Adipocyte (in vitro differentiated cells): ENCODE data around the gene FALEC.

ENCODE experiments used
- DNase-seq: peaks from one replicate; pipeline ENCODE4 v3.0.0-alpha.2; 2015; ENCODE audit warnings: low read depth
- H3K27me3 ChIP-seq: replicated peaks from 2 replicates; pipeline ENCODE4 v1.7.0; 2013; ENCODE audit warnings: mild to moderate bottlenecking, low read length, moderate library complexity; ENCODE audit not compliant: control insufficient read depth, insufficient read depth
- H3K36me3 ChIP-seq: 2 replicates; pipeline ENCODE4 v1.7.0; 2013; ENCODE audit warnings: low read length, mild to moderate bottlenecking, moderate library complexity; ENCODE audit not compliant: control insufficient read depth, insufficient read depth, severe bottlenecking
- H3K4me1 ChIP-seq: 2 replicates; pipeline ENCODE4 v1.7.0; 2013; ENCODE audit warnings: mild to moderate bottlenecking, low read length, moderate library complexity; ENCODE audit not compliant: control insufficient read depth, insufficient read depth
- H3K4me3 ChIP-seq: 2 replicates; pipeline ENCODE4 v1.7.0; 2013; ENCODE audit warnings: mild to moderate bottlenecking, low read length, moderate library complexity
- H3K9ac ChIP-seq: 2 replicates; pipeline ENCODE4 v1.7.0; 2013; ENCODE audit warnings: mild to moderate bottlenecking, low read length, moderate library complexity
- H3K9me3 ChIP-seq: 2 replicates; pipeline ENCODE4 v1.7.0; 2013; ENCODE audit warnings: mild to moderate bottlenecking, low read length, moderate library complexity; ENCODE audit not compliant: control insufficient read depth

Gene FALEC

DNA sequence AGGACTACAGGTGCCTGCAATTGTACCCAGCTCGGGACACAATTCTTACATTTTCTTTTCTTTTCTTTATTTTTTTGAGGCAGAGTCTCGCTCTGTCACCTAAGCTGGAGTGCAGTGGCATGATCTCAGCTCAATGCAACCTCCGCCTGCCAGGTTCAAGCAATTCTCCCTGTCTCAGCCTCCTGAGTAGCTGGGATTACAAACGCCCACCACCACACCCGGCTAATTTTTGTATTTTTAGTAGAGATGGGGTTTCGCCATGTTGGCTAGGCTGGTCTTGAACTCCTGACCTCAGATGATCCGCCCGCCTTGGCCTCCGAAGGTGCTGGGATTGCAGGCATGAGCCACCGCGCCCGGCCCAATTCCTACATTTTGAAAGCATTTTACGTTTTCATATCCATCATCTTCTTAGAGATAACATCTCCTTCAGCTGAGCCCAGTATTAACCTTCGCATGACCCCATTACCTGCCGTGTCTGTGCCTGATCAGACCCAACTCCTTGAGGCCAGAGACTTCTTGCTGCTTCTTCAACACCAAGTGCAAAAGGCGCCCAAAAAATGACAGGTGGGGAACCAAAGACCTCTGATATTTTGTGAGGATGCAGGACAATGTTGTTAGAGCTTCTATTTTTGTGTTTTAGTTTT, 30.9 kb downstream of the FALEC start:
- Histone ChIP-seq H3K27me3 (no peaks in the 10 kb centered on the region), H3K9me3 (no peaks in the 10 kb centered on the region)

DNA sequence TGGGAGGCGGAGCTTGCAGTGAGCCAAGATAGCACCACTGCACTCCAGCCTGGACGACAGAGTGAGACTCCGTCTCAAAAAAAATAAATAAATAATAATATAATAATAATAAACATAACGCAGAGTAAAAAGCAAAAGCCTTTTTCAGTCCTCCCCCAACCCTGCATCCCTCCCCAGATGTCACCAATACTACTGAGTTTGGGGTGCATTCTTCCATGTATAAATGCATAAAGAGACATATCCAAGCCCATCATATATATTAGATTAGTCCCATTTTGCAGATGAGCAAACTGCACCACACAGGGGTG, 32.7 kb downstream of the FALEC start:
- Histone ChIP-seq H3K27me3 (no peaks in the 10 kb centered on the region), H3K36me3 (no peaks in the 10 kb centered on the region), H3K9me3 (no peaks in the 10 kb centered on the region), H3K4me1 (peaks cover 45% of the 10 kb centered on the region), H3K4me3 (peak overlapping the region; percentile 83), H3K9ac (peak overlapping the region; percentile 92)
- no peak for DNase-seq

More for the DNA sequence above, 30.9 kb downstream of the FALEC start:
- no peaks in the 10 kb centered on the region for H3K36me3 ChIP-seq
- H3K4me1 ChIP-seq, result peaks cover 28% of the 10 kb centered on the region
- H3K4me3 ChIP-seq, result no peak overlapping the region
- H3K9ac ChIP-seq, result no peak overlapping the region
- no peak for DNase-seq

DNA sequence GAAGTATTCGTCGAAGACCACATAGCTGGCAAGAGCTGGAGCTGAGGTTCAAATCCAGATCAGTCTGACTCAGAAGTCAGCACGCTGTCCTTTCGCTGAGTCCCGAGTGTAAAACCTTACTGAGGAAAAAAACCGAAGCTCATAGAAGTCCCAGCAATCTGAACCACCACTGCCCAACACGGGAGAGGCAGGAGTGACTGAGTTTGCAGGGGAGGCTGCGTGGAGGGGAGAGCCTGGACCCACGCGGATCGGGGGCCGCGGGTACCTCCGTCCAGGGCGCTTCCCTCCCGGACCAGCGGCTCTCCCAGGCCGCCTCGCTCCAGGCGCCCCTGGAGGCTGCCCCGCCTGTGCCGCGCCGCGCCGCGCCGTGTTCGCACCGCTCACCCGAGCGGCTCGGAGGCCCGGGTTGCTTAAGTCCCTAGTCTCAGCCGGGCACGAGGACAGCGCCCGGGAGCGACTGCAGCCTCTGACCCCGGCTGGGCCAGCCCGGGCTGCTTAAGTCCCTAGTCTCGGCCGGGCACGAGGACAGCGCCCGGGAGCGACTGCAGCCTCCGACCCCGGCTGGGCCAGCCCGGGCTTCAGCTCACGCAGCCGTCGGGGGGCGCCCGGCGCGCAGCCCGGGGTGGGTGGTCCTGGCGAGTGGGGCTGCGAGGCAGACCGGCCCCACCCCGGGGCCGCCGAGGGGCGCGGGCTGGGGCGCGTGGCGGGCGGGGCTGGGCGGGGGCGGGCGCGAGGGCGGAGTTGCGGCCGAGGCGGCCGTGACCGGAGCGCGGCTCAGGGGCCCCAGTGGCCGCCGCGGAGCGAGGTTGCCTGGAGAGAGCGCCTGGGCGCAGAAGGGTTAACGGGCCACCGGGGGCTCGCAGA, 33.3 kb downstream of the FALEC start, which contains the start of gene ADAMTSL4:
Gene ADAMTSL4, plus strand, starts transcription at position 777 of the 864 bp plus-strand sequence. CDS start 2,881 bp downstream, outside the sequence.
- DNase-seq, result peak; percentile 91
- no peaks in the 10 kb centered on the region for H3K9me3 ChIP-seq
- peak within 1 kb of the TSS; percentile 94 for H3K9ac ChIP-seq
- H3K36me3 ChIP-seq, result no peaks in the 10 kb centered on the region
- no peaks in the 10 kb centered on the region for H3K27me3 ChIP-seq
- peaks cover 46% of the 10 kb centered on the region for H3K4me1 ChIP-seq
- H3K4me3 ChIP-seq, result peak within 1 kb of the TSS; percentile 88

DNA sequence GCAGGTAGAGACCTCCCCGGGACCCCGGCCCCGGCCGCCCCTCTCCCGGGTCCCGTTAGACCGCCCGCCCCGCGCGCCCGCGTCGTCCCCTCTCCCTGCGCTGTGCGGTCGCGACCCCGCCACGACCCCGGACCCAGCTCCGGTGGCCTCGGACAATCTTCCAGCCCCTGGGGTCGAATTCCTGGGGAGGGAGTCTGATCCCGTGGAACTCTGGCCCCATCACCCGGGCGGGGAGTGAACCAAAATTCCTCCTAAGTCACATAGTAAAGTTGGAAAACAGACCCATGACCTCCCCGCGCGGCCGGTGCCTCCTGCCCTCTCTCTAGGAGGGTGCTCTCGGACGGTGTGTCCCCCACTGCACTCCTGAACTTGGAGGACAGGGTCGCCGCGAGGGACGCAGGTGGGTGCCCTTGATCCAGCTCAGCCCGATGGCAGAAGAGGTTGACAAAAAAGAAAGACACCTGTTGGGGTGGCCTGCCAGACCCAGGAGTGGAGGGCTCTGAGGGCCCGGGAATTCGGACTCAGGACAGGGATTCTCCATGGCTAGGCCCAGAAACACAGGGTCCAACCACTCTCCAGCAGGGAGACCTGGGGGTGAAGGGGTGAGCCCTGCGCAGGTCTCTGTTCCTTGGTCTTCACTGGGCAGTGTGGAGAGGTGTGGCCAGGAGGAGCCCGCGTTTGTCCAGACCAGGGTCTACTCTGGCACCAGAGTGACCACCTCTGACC, 34.1 kb downstream of the FALEC start:
- DNase-seq, result peak; percentile 48
- peaks cover 41% of the 10 kb centered on the region for H3K4me1 ChIP-seq
- H3K9me3 ChIP-seq, result no peaks in the 10 kb centered on the region
- H3K4me3 ChIP-seq, result peak overlapping the region; percentile 88
- no peaks in the 10 kb centered on the region for H3K27me3 ChIP-seq
- H3K9ac ChIP-seq, result peak overlapping the region; percentile 94
- peaks cover 5% of the 10 kb centered on the region for H3K36me3 ChIP-seq

DNA sequence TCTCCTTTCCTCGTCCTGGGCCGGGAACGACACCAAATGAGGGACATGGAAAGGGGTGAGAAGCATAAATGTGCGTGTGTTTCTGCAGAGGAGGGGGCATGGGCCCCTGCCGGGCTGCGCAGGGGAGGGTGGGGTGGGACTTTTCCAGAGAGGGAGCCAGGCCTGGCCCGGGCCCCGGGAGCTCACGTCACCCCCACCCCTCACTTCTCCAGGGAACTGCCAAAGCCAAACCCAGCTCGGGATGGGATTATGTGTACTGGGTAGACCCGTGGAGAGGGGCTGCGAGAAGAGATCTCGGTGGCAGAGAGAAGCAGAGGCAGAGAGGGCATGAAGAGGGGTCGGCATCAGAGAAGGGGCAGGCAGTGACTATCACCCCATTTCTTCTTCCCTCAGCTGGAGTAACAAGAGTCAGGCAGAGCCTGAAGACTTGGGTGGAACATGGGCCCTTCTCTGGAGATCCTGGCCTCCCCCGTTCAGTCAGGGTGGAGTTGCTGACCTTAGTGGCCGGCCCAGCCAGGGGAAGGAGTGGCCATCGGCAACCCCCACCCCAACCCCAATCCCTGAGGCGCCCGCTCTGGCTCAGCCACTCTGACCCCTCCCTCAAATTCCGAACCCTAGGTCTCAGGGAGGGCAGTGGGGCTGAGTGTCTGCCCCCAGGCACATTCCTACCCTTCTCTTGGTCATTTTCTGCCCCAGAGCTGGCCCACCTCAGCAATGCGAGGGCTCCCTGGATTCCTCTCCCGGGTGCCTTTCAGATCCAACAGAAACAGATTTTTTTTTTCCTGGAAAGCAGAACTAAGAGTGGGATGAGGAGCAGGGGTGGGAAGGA, 34.9 kb downstream of the FALEC start:
- Histone ChIP-seq H3K9ac (peak overlapping the region; percentile 94), H3K4me1 (peaks cover 41% of the 10 kb centered on the region), H3K27me3 (no peaks in the 10 kb centered on the region), H3K4me3 (peak overlapping the region; percentile 88), H3K36me3 (peaks cover 10% of the 10 kb centered on the region), H3K9me3 (no peaks in the 10 kb centered on the region)
- peak; percentile 49 for DNase-seq

DNA sequence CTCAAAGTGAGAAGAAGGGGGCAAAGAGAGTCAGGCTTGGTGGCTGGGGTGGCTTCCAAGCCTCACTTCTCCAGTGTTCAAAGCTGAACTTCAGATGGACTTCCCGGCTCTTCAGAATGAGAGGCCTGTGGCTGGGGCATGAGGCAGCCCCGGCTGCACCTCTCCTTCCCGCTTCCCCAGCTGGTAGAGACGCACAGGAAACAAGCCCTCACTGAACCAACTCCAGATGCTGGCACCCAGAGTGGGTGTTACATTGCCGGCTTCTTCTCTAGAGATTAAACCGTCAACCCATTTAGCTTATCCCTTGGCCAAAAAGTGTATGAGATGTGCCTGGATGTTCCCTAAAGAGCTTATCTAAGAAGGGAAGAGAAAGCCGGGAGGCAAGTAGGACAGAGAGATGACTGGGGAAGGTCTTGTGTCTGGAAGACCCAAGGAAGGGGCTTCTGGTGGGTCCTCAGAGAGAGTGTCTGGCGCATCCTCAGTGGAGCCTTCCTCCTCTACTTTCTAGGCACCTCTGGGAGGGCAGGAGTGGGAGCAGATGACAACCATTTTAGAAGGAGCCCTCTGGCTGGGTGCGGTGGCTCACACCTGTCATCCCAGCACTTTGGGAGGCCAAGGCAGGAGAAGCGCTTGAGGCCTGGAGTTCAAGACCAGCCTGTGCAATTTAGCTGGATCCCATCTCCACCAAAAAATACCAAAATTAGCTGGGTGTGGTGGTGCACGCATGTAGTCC, 35.7 kb downstream of the FALEC start:
- no peaks in the 10 kb centered on the region for H3K9me3 ChIP-seq
- peak; percentile 47 for DNase-seq
- peaks cover 41% of the 10 kb centered on the region for H3K4me1 ChIP-seq
- peak overlapping the region; percentile 88 for H3K4me3 ChIP-seq
- H3K36me3 ChIP-seq, result peaks cover 18% of the 10 kb centered on the region
- peak overlapping the region; percentile 94 for H3K9ac ChIP-seq
- no peaks in the 10 kb centered on the region for H3K27me3 ChIP-seq

DNA sequence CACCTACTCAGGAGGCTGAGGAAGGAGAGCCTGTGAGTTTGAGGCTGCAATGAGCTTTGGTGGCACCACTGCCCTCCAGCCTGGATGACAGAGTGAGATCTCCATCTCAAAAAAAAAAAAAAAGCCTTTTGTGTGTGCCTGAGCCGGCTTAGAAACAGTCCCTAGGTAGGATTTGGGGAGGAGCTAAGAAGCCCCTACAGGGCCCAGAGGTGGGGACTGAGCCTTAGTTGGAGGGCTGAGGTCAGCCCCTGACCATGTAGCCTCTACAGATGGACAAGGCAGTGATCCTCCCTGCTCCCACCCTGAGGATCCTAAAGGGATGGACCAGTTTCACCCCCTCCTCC, 36.2 kb downstream of the FALEC start:
- peaks cover 41% of the 10 kb centered on the region for H3K4me1 ChIP-seq
- H3K4me3 ChIP-seq, result peak overlapping the region; percentile 29
- peaks cover 18% of the 10 kb centered on the region for H3K36me3 ChIP-seq
- no peaks in the 10 kb centered on the region for H3K9me3 ChIP-seq
- peak overlapping the region; percentile 94 for H3K9ac ChIP-seq
- H3K27me3 ChIP-seq, result no peaks in the 10 kb centered on the region
- peak; percentile 11 for DNase-seq

DNA sequence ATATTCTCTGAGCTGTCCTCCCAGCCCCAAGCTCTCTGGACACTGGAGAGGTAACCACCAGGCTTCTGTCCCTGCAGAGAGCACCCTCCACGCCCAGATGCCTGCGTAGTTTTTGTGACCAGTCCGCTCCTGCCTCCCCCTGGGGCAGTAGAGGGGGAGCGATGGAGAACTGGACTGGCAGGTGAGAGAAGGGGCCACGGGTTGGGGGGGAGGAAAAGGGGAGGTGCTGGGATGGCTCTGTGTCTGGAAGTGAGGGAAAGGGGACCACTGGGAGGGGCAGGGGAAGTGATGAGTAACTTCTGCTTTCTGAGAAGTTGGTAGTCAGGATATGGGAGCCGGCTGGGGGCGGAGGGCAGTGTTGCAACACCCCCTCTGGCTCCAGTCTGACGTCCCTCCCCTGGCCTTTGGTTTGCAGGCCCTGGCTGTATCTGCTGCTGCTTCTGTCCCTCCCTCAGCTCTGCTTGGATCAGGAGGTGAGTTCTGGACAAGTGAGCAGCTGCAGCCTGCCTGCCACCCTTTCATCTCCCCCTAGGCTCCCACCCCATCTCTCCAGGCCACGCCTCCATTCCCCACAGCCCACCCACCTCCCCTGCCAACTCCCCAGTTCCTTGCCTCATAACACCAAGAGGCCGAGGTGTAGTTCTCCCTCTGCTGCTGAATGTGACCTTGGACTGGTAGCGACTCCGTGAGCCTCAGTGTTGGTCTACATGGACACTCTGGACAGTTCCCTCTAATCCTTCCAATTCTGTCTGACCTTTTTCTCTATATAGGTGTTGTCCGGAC, 36.8 kb downstream of the FALEC start:
- Histone ChIP-seq H3K4me1 (peaks cover 41% of the 10 kb centered on the region), H3K36me3 (peaks cover 20% of the 10 kb centered on the region), H3K9ac (peak overlapping the region; percentile 94), H3K27me3 (no peaks in the 10 kb centered on the region), H3K9me3 (no peaks in the 10 kb centered on the region), H3K4me3 (peak overlapping the region; percentile 60)
- peak; percentile 95 for DNase-seq

DNA sequence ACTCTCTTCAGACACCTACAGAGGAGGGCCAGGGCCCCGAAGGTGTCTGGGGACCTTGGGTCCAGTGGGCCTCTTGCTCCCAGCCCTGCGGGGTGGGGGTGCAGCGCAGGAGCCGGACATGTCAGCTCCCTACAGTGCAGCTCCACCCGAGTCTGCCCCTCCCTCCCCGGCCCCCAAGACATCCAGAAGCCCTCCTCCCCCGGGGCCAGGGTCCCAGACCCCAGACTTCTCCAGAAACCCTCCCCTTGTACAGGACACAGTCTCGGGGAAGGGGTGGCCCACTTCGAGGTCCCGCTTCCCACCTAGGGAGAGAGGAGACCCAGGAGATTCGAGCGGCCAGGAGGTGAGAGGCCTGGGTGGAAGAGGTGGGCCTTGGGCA, 37.3 kb downstream of the FALEC start:
- no peaks in the 10 kb centered on the region for H3K9me3 ChIP-seq
- H3K4me3 ChIP-seq, result peak overlapping the region; percentile 60
- H3K27me3 ChIP-seq, result no peaks in the 10 kb centered on the region
- DNase-seq, result no peak
- peaks cover 41% of the 10 kb centered on the region for H3K4me1 ChIP-seq
- H3K36me3 ChIP-seq, result peaks cover 26% of the 10 kb centered on the region
- H3K9ac ChIP-seq, result peak overlapping the region; percentile 83
